Loucy (cell line): ENCODE measurements around the gene OTOP3.

Source experiments
- CTCF ChIP-seq: fragments of 200-600 bp; sonication (generic); conservative IDR thresholded peaks from 2 replicates; pipeline ENCODE4 v1.5.1; 2014; ENCODE audit warnings: mild to moderate bottlenecking, antibody characterized with exemption, low read length
- EZH2phosphoT487 ChIP-seq: fragments of 200-600 bp; IDR thresholded peaks from 2 replicates; pipeline ENCODE4 v1.6.1; 2018; ENCODE audit warnings: antibody characterized with exemption, mild to moderate bottlenecking, moderate library complexity, borderline replicate concordance

- TF ChIP-seq CTCF (no peak), EZH2phosphoT487 (no peak)
Observed at GRCh38 chr17:74981979-74982662, 46.4 kb downstream of the OTOP3 start.
